OCI-LY1 (cell line): ENCODE results near the gene CASQ2.

ENCODE experiments used
- CTCF ChIP-seq: fragments of 200-600 bp; sonication (generic), shearing (Covaris generic); IDR thresholded peaks from 2 replicates; pipeline ENCODE4 v1.5.1; 2017; ENCODE audit warnings: mild to moderate bottlenecking, antibody characterized with exemption, low read length, moderate library complexity, mixed read lengths
- EZH2 ChIP-seq: fragments of 200-600 bp; sonication (generic), shearing (Covaris generic); IDR thresholded peaks from 2 replicates; pipeline ENCODE4 v1.8.0; 2017; ENCODE audit warnings: borderline replicate concordance, mixed run types, mild to moderate bottlenecking, antibody characterized with exemption, low read length, moderate library complexity, mixed read lengths

- TF ChIP-seq EZH2 (no peak), CTCF (no peak)
Observed at GRCh38 chr1:115813727-115814126, 45.2 kb upstream of the CASQ2 start.
